B cell (primary cell): ENCODE measurements around the gene CCN5.

Source experiments
- CTCF ChIP-seq: fragments of 200-600 bp; IDR thresholded peaks from one replicate; pipeline ENCODE4 v1.8.0; 2022; ENCODE audit warnings: antibody characterized with exemption, mild to moderate bottlenecking
- EZH2 ChIP-seq: IDR thresholded peaks from 2 replicates; pipeline ENCODE4 v1.6.1; 2012; ENCODE audit warnings: borderline replicate concordance, low read depth, mild to moderate bottlenecking, moderate library complexity, low read length; ENCODE audit not compliant: insufficient read depth, poor library complexity, severe bottlenecking

GRCh38 chr20:44723798-44724362 is 8.7 kb downstream of the CCN5 start:
- no peak for TF ChIP-seq CTCF
- TF ChIP-seq EZH2 = no peak
